Measurements from ENCODE around the gene TRIM72.

Gene TRIM72

GRCh38 chr16:31188450-31189411, 25.2 kb upstream of the TRIM72 start:
- Mint-ChIP-seq H3K27me3 (ENCODE audit: low read depth, poor library complexity) (no peaks in the 10 kb centered on the region), H3K4me3 (no peak overlapping the region), H3K9me3 (no peaks in the 10 kb centered on the region), H3K36me3 (ENCODE audit: low read depth) (peaks cover 95% of the 10 kb centered on the region), H3K27ac (peak overlapping the region; percentile 4), H3K4me1 (peaks cover 38% of the 10 kb centered on the region)
- DNase-seq = no peak
- TF ChIP-seq CTCF (IDR thresholded peaks at IDR 0.05) = no peak

GRCh38 chr16:31189412-31189778, 24.5 kb upstream of the TRIM72 start:
- no peak for TF ChIP-seq CTCF (IDR thresholded peaks at IDR 0.05)
- no peaks in the 10 kb centered on the region for H3K9me3 Mint-ChIP-seq
- no peak overlapping the region for H3K4me3 Mint-ChIP-seq
- peaks cover 32% of the 10 kb centered on the region for H3K4me1 Mint-ChIP-seq
- H3K27me3 Mint-ChIP-seq (ENCODE audit: low read depth, poor library complexity) = no peaks in the 10 kb centered on the region
- peaks cover 96% of the 10 kb centered on the region for H3K36me3 Mint-ChIP-seq (ENCODE audit: low read depth)
- peak overlapping the region; percentile 4 for H3K27ac Mint-ChIP-seq
- no peak for DNase-seq

GRCh38 chr16:31190061-31190460, 23.9 kb upstream of the TRIM72 start:
- Mint-ChIP-seq H3K4me1 (peaks cover 26% of the 10 kb centered on the region), H3K4me3 (no peak overlapping the region), H3K36me3 (ENCODE audit: low read depth) (peaks cover 97% of the 10 kb centered on the region), H3K27ac (peak overlapping the region; percentile 7), H3K9me3 (no peaks in the 10 kb centered on the region), H3K27me3 (ENCODE audit: low read depth, poor library complexity) (no peaks in the 10 kb centered on the region)
- no peak for TF ChIP-seq CTCF (IDR thresholded peaks at IDR 0.05)
- no peak for DNase-seq

- peak overlapping the region; percentile 78 for H3K27ac Mint-ChIP-seq
- no peak for TF ChIP-seq CTCF (IDR thresholded peaks at IDR 0.05)
- H3K4me1 Mint-ChIP-seq = peaks cover 21% of the 10 kb centered on the region
- H3K4me3 Mint-ChIP-seq = no peak overlapping the region
- peaks cover 95% of the 10 kb centered on the region for H3K36me3 Mint-ChIP-seq (ENCODE audit: low read depth)
- H3K9me3 Mint-ChIP-seq = no peaks in the 10 kb centered on the region
- no peak for DNase-seq
- no peaks in the 10 kb centered on the region for H3K27me3 Mint-ChIP-seq (ENCODE audit: low read depth, poor library complexity)
Observed at GRCh38 chr16:31190818-31191444, 23.0 kb upstream of the TRIM72 start.

- peaks cover 11% of the 10 kb centered on the region for H3K4me1 Mint-ChIP-seq
Observed at GRCh38 chr16:31191697-31192428, 22.1 kb upstream of the TRIM72 start.

More at GRCh38 chr16:31191697-31192428, 22.1 kb upstream of the TRIM72 start:
- Mint-ChIP-seq H3K4me3 (no peak overlapping the region), H3K9me3 (no peaks in the 10 kb centered on the region), H3K27ac (no peak overlapping the region), H3K36me3 (ENCODE audit: low read depth) (peaks cover 92% of the 10 kb centered on the region), H3K27me3 (ENCODE audit: low read depth, poor library complexity) (no peaks in the 10 kb centered on the region)
- no peak for DNase-seq
- TF ChIP-seq CTCF (IDR thresholded peaks at IDR 0.05) = no peak
